Neural progenitor cell (in vitro differentiated cells): ENCODE results near the gene RSU1. TPM values are rescaled to one million over a fixed set of nuclear protein-coding genes. Genes with fewer than 3 reads are reported as not detected.

Experiments
- DNase-seq: peaks from one replicate; pipeline ENCODE4 v3.0.0-alpha.2; 2016; ENCODE audit warnings: low spot score
- H2AFZ ChIP-seq: fragments of 200-600 bp; sonication (generic); replicated peaks from 2 replicates; pipeline ENCODE4 v1.6.1; 2016; ENCODE audit warnings: antibody characterized with exemption
- H3F3A ChIP-seq: fragments of 200-600 bp; sonication (generic); 2 replicates; pipeline ENCODE4 v1.6.1; 2016; ENCODE audit warnings: antibody characterized with exemption, low read depth
- H3K27ac ChIP-seq: fragments of 200-600 bp; sonication (generic); 2 replicates; pipeline ENCODE4 v1.5.1; 2016; ENCODE audit warnings: mild to moderate bottlenecking
- H3K27me3 ChIP-seq: fragments of 200-600 bp; sonication (generic); 2 replicates; pipeline ENCODE4 v1.6.1; 2016; ENCODE audit warnings: mild to moderate bottlenecking, moderate library complexity
- H3K36me3 ChIP-seq: fragments of 200-600 bp; sonication (generic); 2 replicates; pipeline ENCODE4 v1.5.1; 2016
- H3K4me1 ChIP-seq: fragments of 200-600 bp; sonication (generic); 2 replicates; pipeline ENCODE4 v1.6.1; 2016; ENCODE audit warnings: mixed run types
- H3K4me2 ChIP-seq: fragments of 200-600 bp; sonication (generic); 2 replicates; pipeline ENCODE4 v1.6.1; 2016
- H3K4me3 ChIP-seq: fragments of 200-600 bp; sonication (generic); 2 replicates; pipeline ENCODE4 v1.5.1; 2016
- H3K79me2 ChIP-seq: fragments of 200-600 bp; sonication (generic); 2 replicates; pipeline ENCODE4 v1.6.1; 2016; ENCODE audit warnings: low read depth
- H3K9ac ChIP-seq: fragments of 200-600 bp; sonication (generic); 2 replicates; pipeline ENCODE4 v1.6.1; 2016
- H3K9me3 ChIP-seq: fragments of 200-600 bp; sonication (generic); 2 replicates; pipeline ENCODE4 v1.5.1; 2016; ENCODE audit warnings: low read depth
- H4K20me1 ChIP-seq: fragments of 200-600 bp; sonication (generic); 2 replicates; pipeline ENCODE4 v1.6.1; 2016; ENCODE audit warnings: low read depth
- H3K27ac Mint-ChIP-seq: 3 replicates; pipeline ENCODE4 v1.8.0; 2021; ENCODE audit warnings: mixed read lengths
- H3K27me3 Mint-ChIP-seq: 2 replicates; pipeline ENCODE4 v1.8.0; 2022; ENCODE audit warnings: low read depth, mild to moderate bottlenecking, inconsistent platforms, moderate library complexity, mixed read lengths; ENCODE audit not compliant: insufficient read depth
- H3K36me3 Mint-ChIP-seq: 3 replicates; pipeline ENCODE4 v1.8.0; 2021; ENCODE audit warnings: mixed read lengths
- H3K4me1 Mint-ChIP-seq: 3 replicates; pipeline ENCODE4 v1.8.0; 2021; ENCODE audit warnings: mixed read lengths
- H3K4me3 Mint-ChIP-seq: 3 replicates; pipeline ENCODE4 v1.8.0; 2021; ENCODE audit warnings: mild to moderate bottlenecking, moderate library complexity, mixed read lengths
- H3K9me3 Mint-ChIP-seq: 3 replicates; pipeline ENCODE4 v1.8.0; 2020; ENCODE audit warnings: mixed read lengths
- EZH2 ChIP-seq: fragments of 200-600 bp; sonication (generic); IDR thresholded peaks from 2 replicates; pipeline ENCODE4 v1.6.1; 2017; ENCODE audit warnings: antibody characterized with exemption, mild to moderate bottlenecking, moderate library complexity
- EZH2phosphoT487 ChIP-seq: fragments of 200-600 bp; sonication (generic); IDR thresholded peaks from 2 replicates; pipeline ENCODE4 v1.6.1; 2017; ENCODE audit warnings: antibody characterized with exemption
- total RNA-seq: library from RNA; depleted of rRNA; stranded (reverse); fragments of >200 nt; gene quantifications from 2 replicates; pipeline ENCODE4 v1.2.3, GENCODE V29; 2015; ENCODE audit warnings: low replicate concordance
- TF ChIP-seq, protein P1 (sequence below): fragments of 200-600 bp; sonication (generic); IDR thresholded peaks from 2 replicates; pipeline ENCODE4 v1.5.1; 2017; ENCODE audit warnings: antibody characterized with exemption, mild to moderate bottlenecking

RSU1 gene
- total RNA-seq, 1 donor from 2014 or later, result 9.6 TPM

DNA sequence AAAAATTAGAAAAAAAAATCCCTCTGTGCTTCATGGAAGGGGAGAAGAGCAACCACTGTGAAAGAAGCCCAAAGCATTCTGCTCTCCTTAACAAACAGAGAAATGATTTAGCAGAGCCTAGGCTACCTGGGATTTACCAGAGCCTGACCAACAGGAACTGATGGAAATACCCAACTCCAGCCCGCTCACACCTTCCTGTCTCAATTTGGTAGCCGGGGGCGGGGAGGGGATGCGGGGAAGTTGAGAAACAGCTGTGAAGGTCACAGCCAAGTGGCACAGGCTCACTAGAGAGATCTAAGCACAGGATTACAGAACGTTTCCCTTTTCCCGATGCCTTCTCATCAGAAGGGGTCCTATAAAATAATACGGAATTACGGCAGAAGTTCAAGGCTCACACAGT lies 17.6 kb downstream of the RSU1 start:
- DNase-seq, result no peak
- Histone ChIP-seq H3K4me1 (no peaks in the 10 kb centered on the region), H3F3A (no peaks in the 10 kb centered on the region), H3K4me2 (no peak overlapping the region), H3K36me3 (no peaks in the 10 kb centered on the region), H3K4me3 (no peak overlapping the region), H3K9ac (no peak overlapping the region), H3K27me3 (no peaks in the 10 kb centered on the region), H3K9me3 (no peaks in the 10 kb centered on the region), H3K27ac (no peak overlapping the region), H2AFZ (no peak overlapping the region), H4K20me1 (no peaks in the 10 kb centered on the region), H3K79me2 (peaks cover 8% of the 10 kb centered on the region)
- Mint-ChIP-seq H3K9me3 (peaks cover 4% of the 10 kb centered on the region), H3K36me3 (peaks cover 2% of the 10 kb centered on the region), H3K4me3 (no peak overlapping the region), H3K27ac (no peak overlapping the region), H3K27me3 (no peaks in the 10 kb centered on the region), H3K4me1 (no peaks in the 10 kb centered on the region)
- TF ChIP-seq, protein P1, sequence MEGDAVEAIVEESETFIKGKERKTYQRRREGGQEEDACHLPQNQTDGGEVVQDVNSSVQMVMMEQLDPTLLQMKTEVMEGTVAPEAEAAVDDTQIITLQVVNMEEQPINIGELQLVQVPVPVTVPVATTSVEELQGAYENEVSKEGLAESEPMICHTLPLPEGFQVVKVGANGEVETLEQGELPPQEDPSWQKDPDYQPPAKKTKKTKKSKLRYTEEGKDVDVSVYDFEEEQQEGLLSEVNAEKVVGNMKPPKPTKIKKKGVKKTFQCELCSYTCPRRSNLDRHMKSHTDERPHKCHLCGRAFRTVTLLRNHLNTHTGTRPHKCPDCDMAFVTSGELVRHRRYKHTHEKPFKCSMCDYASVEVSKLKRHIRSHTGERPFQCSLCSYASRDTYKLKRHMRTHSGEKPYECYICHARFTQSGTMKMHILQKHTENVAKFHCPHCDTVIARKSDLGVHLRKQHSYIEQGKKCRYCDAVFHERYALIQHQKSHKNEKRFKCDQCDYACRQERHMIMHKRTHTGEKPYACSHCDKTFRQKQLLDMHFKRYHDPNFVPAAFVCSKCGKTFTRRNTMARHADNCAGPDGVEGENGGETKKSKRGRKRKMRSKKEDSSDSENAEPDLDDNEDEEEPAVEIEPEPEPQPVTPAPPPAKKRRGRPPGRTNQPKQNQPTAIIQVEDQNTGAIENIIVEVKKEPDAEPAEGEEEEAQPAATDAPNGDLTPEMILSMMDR, result no peak
- no peak for TF ChIP-seq EZH2phosphoT487
- TF ChIP-seq EZH2, result no peak

DNA sequence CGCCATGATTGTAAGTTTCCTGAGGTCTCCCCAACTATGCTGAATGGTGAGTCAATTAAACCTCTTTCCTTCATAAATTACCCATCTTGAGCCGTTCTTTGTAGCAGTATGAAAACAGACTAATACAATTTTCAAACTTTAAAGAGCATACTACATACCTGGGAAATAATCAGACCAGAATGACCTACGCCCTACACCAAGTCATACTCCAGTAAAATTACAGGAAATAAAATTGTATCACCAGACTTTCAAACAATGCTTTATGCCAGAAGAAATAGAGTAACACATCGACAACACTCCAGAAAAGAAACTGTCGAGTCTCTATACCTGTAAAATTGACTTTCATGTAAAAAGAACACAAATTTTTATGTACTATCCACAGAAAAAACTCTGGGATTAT lies 18.7 kb downstream of the RSU1 start:
- Mint-ChIP-seq H3K36me3 (peaks cover 2% of the 10 kb centered on the region), H3K4me3 (no peak overlapping the region), H3K4me1 (no peaks in the 10 kb centered on the region), H3K9me3 (peaks cover 4% of the 10 kb centered on the region), H3K27me3 (no peaks in the 10 kb centered on the region), H3K27ac (no peak overlapping the region)
- no peak overlapping the region for H3K27ac ChIP-seq
- no peak overlapping the region for H2AFZ ChIP-seq
- no peak overlapping the region for H3K9ac ChIP-seq
- H4K20me1 ChIP-seq, result no peaks in the 10 kb centered on the region
- H3K4me3 ChIP-seq, result no peak overlapping the region
- H3K27me3 ChIP-seq, result no peaks in the 10 kb centered on the region
- no peaks in the 10 kb centered on the region for H3F3A ChIP-seq
- TF ChIP-seq, protein P1, result no peak
- TF ChIP-seq EZH2, result no peak
- no peak for TF ChIP-seq EZH2phosphoT487
- no peaks in the 10 kb centered on the region for H3K9me3 ChIP-seq
- peaks cover 8% of the 10 kb centered on the region for H3K79me2 ChIP-seq
- H3K4me2 ChIP-seq, result no peak overlapping the region
- no peaks in the 10 kb centered on the region for H3K4me1 ChIP-seq
- DNase-seq, result no peak
- no peaks in the 10 kb centered on the region for H3K36me3 ChIP-seq

DNA sequence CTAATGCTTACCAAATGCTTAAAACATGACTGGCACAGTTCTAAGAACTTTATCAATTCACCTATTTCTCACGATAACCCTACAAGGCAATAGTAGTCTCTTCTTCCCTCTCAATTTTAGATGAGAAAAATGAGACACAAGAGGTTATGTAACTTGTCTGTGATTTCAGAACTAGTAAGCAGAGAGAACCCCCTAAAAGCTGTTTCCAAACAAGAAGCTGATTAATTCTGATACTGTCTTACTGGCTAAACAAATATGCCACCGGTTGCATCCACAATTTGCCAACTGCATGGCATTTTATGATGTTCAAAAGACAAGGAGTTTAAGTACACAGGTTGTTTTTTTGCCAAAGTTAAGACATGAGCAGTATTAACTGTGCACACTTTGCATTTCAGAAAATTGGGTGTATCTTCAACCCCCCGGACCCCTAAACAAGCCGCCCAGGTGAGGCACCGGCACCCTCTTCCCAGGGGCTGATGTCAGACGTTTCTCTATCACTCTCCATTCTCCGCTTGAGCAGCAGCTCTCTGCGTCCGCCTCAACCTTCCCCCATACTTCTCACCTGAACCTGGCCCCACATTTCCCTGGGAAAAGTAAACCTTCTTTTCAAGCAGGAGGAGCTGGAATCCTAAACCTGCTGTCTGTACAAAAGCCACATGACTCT lies 21.7 kb downstream of the RSU1 start:
- peaks cover 9% of the 10 kb centered on the region for H3K36me3 Mint-ChIP-seq
- Histone ChIP-seq H3F3A (no peaks in the 10 kb centered on the region), H3K79me2 (no peaks in the 10 kb centered on the region), H3K9ac (no peak overlapping the region), H2AFZ (no peak overlapping the region), H3K4me3 (no peak overlapping the region), H3K9me3 (no peaks in the 10 kb centered on the region), H3K27ac (no peak overlapping the region), H3K36me3 (no peaks in the 10 kb centered on the region), H3K4me2 (no peak overlapping the region), H3K4me1 (no peaks in the 10 kb centered on the region), H3K27me3 (no peaks in the 10 kb centered on the region), H4K20me1 (no peaks in the 10 kb centered on the region)
- no peaks in the 10 kb centered on the region for H3K27me3 Mint-ChIP-seq
- DNase-seq, result no peak
- no peak for TF ChIP-seq EZH2phosphoT487
- TF ChIP-seq, protein P1, result no peak
- H3K4me3 Mint-ChIP-seq, result no peak overlapping the region
- peaks cover 4% of the 10 kb centered on the region for H3K9me3 Mint-ChIP-seq
- H3K4me1 Mint-ChIP-seq, result no peaks in the 10 kb centered on the region
- no peak overlapping the region for H3K27ac Mint-ChIP-seq
